H7 (cell line): ENCODE measurements around the gene TJP1. TPM values are rescaled to one million over a fixed set of nuclear protein-coding genes. Genes with fewer than 3 reads are reported as not detected.
A peak's percentile ranks its signal among the peaks of the same experiment; 100 is the strongest.

Source experiments
- DNase-seq: peaks from one replicate; pipeline ENCODE4 v3.0.0; 2012
- H3K27me3 ChIP-seq: 2 replicates; pipeline ENCODE4 v1.6.0; 2011; ENCODE audit warnings: mild to moderate bottlenecking, low read length; ENCODE audit not compliant: control insufficient read depth, insufficient read depth
- H3K36me3 ChIP-seq: replicated peaks from 2 replicates; pipeline ENCODE4 v1.5.1; 2011; ENCODE audit warnings: low read length; ENCODE audit not compliant: control insufficient read depth, insufficient read depth
- H3K4me3 ChIP-seq: 2 replicates; pipeline ENCODE4 v1.5.1; 2011; ENCODE audit warnings: low read depth, mild to moderate bottlenecking, control low read depth, low read length, moderate library complexity; ENCODE audit not compliant: insufficient read depth
- total RNA-seq: library from RNA; depleted of rRNA; stranded (reverse); fragments of >200 nt; shearing (Covaris generic); gene quantifications from 2 replicates; pipeline ENCODE4 v1.2.3, GENCODE V29; 2014

The TJP1 gene
- total RNA-seq, 1 experiment from 2014 or later, result 43.5 TPM

DNA sequence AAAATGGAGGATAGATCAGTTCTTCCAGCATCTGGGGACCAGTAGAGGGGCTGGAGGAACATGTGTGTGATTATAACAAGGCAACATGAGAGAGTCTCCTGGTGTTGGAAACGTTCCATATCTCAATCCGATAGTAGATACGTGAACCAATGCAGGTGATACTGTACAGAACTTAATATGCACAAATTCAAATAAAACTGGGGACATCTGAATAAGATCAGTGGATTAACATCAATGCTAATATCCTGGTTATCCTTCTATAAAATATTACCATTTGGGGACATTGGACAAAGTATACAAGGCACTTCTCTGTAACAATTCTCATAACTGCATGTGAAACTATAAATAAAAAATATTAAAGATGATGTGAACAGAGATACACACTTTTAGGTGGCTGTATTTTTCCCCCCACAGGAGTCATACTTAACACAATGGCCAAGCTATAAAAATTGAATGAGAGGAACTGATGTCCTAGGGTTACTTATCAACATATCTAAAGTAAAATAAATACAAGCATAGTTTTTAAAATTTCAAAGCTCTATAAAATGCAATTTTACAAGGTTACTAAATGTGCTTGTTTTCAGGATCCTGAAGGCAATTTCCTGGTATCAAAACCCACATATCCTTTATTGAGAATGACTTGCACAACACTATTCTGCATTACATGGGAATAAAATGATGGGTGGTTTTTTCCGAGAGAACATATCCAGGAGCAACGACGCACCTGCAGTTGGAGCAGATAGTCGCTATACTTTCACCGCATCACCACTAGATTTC, 31.1 kb upstream of the TJP1 start:
- no peak overlapping the region for H3K4me3 ChIP-seq
- no peaks in the 10 kb centered on the region for H3K36me3 ChIP-seq
- H3K27me3 ChIP-seq, result no peaks in the 10 kb centered on the region
- DNase-seq, result no peak

DNA sequence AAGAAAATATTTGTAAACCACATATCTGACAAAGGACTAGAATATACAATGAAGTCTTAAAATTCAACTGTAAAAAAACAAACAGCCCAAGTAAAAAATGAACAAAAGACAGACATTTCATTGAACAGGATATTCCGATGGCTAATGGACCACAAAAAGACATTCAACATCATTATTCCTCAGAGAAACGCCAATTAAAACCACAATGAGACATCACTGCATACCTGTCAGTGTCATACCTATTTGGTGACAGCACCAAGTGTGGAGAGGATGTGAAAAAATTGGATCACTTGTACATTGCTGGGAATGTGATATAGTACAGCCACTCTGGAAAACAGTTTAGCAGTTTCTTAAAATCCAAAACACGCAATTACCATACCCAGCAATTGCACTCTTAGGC, 29.9 kb upstream of the TJP1 start:
- no peak for DNase-seq
- H3K36me3 ChIP-seq, result no peaks in the 10 kb centered on the region
- no peak overlapping the region for H3K4me3 ChIP-seq
- H3K27me3 ChIP-seq, result no peaks in the 10 kb centered on the region

DNA sequence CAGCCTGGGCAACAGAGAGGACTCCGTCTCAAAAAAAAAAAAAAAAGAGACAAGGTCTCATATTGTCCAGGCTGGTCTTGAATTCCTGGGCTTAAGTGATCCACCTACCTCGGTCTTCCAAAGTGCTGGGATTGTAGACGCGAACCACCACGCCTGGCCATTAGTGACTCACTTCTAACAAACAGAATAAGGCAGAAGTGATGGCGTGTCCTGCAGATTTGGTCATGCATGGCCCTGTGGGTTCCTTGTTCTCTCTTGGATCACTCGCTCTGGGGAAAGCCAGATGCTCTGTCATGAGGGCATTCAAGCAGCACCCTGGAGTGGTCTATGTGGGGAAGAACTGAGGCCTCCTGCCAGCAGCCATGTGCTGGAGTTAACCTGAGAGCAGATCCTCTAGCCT, 27.4 kb upstream of the TJP1 start:
- no peaks in the 10 kb centered on the region for H3K27me3 ChIP-seq
- no peaks in the 10 kb centered on the region for H3K36me3 ChIP-seq
- DNase-seq, result no peak
- no peak overlapping the region for H3K4me3 ChIP-seq

DNA sequence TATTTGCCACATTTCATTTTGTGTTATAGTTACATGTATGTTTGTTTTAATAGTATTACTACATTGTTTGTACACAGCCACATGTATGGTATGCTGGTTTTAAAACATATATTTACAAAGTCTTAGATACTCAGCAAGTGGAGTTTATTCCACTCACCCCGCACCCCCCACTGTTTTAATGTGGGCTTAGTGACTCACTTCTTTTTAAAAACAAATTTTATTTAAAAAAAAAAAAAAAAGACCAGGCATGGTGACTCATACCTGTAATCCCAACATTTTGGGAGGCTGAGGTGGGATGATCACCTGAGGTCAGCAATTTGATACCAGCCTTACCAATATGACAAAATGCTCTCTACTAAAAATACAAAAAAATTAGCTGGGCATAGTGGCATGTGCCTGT, 26.9 kb upstream of the TJP1 start:
- DNase-seq, result no peak
- H3K27me3 ChIP-seq, result no peaks in the 10 kb centered on the region

DNA sequence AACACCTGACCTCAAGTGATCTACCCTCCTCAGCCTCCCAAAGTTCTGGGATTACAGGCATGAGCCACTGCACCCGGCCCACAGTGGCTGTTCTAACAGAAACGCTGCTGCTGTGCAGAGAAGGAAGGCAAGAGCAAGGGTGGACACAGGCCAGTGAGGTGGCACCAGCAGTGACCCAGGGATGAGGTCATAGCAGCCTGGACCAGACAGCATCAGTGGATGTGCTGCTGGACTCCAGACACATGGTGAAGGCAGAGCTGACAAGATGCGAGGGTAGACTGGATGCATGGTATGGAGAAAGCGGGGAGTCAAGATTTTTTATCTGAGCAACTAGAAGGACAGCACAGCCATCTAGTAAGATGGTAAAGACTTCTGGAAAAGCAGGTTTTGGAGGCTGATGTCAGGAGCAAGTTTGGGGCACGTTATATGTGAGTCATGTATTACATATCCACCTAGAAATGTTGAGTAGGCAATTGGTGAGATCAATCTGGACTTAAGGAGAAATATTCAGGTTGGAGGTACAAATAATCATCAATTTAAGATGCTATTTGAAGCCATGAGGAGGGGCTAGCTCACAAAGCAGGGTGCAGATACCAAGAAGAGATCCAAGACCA, 22.1 kb upstream of the TJP1 start:
- Histone ChIP-seq H3K27me3 (no peaks in the 10 kb centered on the region), H3K36me3 (no peaks in the 10 kb centered on the region), H3K4me3 (no peak overlapping the region)
- DNase-seq, result no peak

More for the DNA sequence above, 26.9 kb upstream of the TJP1 start:
- no peaks in the 10 kb centered on the region for H3K36me3 ChIP-seq
- H3K4me3 ChIP-seq, result no peak overlapping the region

DNA sequence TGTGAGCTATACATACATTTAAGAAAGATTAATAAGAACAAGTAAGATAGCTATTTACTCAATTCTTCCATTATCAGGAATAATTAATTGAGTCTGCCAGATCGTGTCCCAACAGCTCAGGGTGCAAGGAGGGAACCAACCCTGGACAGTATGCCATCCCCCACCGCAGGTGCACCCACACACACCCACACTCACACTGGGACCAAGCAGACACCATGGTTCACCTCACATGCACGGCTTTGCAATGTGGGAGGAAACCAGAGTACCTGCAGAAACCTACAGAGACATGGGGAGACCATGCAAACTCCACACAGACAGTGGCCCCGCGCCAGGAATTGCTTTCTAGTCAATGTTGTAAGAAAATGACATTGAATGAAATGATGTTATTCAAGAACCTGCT, 20.0 kb upstream of the TJP1 start:
- H3K27me3 ChIP-seq, result no peaks in the 10 kb centered on the region
- H3K36me3 ChIP-seq, result no peaks in the 10 kb centered on the region
- H3K4me3 ChIP-seq, result no peak overlapping the region
- no peak for DNase-seq

DNA sequence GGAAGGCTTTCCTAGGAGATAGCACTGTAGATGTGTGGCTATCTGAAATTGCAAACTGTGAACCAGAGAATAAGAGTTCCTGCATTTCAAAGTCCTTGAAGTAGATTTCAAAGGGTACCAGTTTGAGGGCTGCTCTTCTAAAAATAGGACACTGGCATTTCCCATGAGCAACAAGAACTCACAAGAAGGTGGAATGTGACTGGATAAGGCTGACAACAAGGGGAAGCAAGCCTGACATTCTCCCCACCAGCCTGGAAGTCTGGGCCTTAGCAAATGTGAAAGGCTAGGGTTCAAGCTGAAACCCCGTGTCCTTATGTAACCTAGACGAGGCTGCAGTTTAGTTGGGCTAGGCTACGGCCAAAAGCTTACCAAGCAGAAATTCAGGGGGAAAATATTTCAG, 18.7 kb upstream of the TJP1 start:
- Histone ChIP-seq H3K4me3 (no peak overlapping the region), H3K27me3 (no peaks in the 10 kb centered on the region), H3K36me3 (no peaks in the 10 kb centered on the region)
- no peak for DNase-seq

DNA sequence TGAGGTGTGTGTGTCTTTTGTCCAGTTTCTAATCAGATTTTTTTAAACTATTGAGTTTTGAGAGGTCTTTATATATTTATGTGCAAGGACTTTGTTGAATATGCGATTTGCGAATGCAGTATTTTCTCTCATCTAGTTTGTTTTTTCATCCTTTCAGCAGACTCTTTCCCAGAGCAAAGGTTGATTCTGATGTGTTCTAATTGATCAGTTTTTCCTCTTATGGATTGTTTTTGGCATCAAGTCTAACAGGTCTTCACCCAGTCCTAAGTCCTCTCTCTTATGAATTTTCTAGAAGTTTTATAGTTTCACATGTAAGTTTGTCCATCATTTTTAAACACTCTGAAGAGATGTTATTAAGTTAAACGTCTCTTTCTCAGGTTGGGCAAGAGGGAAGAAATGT, 17.8 kb upstream of the TJP1 start:
- H3K36me3 ChIP-seq, result no peaks in the 10 kb centered on the region
- no peak for DNase-seq
- no peaks in the 10 kb centered on the region for H3K27me3 ChIP-seq
- H3K4me3 ChIP-seq, result no peak overlapping the region

DNA sequence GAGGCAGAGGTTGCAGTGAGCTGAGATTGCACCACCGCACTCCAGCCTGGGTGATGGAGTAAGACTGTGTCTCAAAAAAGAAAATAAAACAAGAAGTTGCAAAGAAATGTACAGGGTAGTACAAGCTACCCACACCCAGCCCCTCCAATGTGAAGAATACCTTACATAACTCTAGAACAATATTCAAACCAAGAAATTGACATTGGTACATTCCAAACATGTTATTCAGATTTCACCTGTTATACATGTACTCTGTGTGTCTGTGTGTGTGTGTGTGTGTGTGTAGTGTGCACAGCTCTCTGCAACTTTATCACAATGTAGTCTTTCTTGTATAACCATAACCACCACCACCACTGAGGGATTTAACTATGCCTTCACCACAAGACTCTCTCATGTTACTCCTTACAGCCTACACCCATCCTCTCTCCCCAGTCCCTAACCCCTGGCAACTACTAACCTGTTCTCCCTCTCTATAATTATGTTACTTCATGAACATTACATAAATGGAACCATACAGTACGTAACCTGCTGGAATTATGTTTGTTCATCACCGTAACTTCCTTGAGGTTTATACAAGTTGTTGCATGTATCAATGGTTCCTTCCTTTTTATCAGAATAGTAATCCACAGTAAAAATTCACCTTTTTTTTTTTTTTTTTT, 16.2 kb upstream of the TJP1 start:
- H3K27me3 ChIP-seq, result no peaks in the 10 kb centered on the region
- H3K36me3 ChIP-seq, result no peaks in the 10 kb centered on the region
- no peak overlapping the region for H3K4me3 ChIP-seq
- no peak for DNase-seq

DNA sequence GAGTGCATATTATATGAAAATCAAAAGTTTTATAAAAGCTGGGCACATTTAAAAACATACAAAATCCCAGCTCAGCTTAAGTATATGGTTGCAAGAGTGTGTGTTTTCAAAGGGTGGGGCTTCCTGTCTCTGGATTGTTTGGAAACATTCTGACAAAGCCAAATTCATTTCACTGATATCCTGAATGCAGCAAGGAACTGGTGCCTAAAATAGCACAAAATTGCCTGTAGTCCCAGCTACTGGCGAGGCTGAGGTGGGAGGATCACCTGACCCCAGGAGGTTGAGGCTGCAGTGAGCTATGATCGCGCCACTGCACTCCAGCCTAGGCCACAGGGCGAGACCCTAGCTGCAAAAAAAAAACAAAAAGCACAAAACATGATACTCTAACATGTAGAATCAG, 13.0 kb upstream of the TJP1 start:
- DNase-seq, result no peak
- Histone ChIP-seq H3K36me3 (no peaks in the 10 kb centered on the region), H3K27me3 (no peaks in the 10 kb centered on the region), H3K4me3 (no peak overlapping the region)

DNA sequence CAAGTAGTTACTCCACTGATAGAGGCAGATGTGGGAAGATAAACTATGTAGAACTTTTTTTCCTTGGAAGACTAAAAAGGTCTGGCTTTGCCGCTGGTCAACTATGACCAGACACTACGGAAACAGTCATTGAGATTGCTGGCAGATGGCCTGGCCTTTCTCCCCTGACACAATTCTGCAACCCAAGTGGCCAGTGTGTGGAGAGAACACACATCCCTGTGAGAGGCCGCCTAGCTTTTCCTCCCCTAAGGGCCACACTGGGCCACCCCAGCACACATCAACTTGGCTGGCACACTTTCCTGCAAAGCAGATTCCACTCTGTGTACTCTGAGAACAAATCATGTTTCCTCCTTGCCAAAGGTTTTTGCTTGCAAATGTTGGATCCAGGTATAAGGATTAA, 10.4 kb upstream of the TJP1 start:
- H3K36me3 ChIP-seq, result no peaks in the 10 kb centered on the region
- H3K27me3 ChIP-seq, result no peaks in the 10 kb centered on the region
- H3K4me3 ChIP-seq, result no peak overlapping the region
- DNase-seq, result no peak

DNA sequence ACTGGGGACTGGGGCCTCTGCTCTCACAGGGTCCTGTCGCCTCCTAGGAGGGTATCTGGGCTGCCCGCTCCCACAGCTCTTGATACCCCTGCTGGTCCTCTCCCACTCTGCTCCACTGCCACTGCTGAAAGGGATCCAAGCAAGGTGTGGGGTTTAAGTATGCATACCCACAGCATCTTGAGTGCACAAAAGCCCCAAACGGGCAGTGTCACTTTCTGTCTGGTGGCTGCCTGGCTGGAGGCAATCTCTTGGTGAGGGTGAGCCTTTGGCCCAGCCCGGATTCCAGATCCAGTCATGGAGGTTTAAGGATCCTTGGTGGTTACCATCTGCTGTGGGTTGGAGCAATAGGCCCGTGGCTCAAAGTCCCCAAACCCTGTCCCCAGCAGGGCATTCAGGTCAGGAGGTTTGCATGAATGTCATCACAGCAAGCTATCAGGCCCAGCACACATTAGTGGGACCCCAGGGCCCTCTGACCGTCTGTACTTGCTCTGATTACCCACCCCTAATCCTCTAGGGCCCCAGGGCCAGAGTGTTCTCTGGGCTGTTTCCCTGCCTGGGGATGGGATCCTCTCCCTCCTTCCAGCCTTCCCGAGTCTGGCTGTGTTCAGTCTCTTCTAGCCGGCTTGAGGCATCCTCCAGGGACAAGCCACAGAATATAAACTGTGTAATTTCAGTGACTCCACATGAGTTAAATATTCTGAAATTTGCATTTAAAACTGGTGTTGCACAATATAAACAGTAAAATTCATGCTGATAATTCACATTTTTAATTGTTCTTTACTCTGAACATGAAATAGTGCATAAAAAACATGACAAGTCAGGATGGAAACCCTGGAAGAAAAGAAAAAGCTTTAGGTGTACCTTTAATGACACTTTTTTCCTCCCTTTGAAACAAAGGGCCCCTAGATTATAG, 4.9 kb upstream of the TJP1 start:
- Histone ChIP-seq H3K36me3 (no peaks in the 10 kb centered on the region), H3K4me3 (no peak overlapping the region), H3K27me3 (peaks cover 4% of the 10 kb centered on the region; the same call in 1 of the 2 replicates)
- DNase-seq, result no peak

DNA sequence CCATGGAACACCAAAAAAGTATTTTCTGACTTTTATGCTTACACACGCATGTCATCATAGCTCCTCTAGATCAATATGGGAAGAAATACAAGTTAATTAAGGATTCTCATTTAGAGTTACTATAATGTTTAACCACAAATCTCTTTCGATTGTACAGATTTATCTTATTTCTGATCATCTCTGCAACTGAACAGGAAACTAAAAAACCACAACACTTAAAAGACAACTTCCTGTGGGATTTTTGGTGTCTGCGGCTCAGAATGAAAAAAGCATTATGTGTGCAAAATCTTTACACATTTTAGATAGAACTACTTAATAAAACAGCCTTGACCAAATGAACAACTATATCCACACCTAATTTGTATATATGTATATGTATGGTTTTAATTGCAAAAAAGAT, 3.0 kb upstream of the TJP1 start:
- no peak for DNase-seq

DNA sequence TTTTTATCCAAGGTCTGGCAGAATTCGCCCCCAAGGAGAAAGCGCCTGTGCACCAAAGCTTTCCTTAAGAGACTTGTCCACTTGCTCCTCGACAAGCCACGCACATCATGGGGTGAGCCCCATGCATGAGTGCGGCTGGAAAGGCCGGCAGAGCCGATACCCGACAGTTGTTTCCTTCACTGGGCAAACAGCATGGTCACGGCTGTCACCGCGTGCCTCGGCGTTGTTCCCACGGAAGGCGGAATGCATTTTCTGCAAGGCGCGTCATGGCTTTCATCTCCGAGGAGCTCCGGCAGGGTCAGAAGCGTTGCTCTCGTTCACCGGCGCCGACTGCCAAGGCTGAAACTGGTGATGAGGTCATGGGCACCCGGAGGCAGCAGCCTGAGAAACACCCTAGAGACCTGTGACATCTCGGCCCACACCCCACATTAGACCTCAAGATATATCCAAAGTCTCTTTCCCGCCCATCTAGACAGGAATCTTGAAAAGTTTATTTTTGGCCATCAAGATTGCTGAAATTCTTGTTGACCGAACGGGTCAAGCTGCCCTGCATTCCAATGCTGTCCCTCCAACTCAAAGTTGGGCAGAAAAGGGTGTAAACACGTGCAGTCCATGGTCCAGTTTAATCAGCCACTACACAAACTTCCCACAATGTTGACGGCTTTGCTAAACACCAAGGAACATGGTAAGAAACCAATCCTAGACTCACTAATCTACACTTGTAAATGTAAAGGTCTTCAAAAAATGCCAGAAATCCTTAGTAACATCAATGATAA, 604 bp upstream of the TJP1 start:
- DNase-seq, result peak; percentile 37
- no peaks in the 10 kb centered on the region for H3K36me3 ChIP-seq
- peaks cover 4% of the 10 kb centered on the region; the same call in 1 of the 2 replicates for H3K27me3 ChIP-seq
- peak overlapping the region; percentile 77 for H3K4me3 ChIP-seq

More for the DNA sequence above, 3.0 kb upstream of the TJP1 start:
- H3K36me3 ChIP-seq, result no peaks in the 10 kb centered on the region
- no peak overlapping the region for H3K4me3 ChIP-seq
- peaks cover 4% of the 10 kb centered on the region; the same call in 1 of the 2 replicates for H3K27me3 ChIP-seq
